ENCODE measurements around the gene FBXW4. TPM values are rescaled to one million over a fixed set of nuclear protein-coding genes. Genes with fewer than 3 reads are reported as not detected.

FBXW4 gene
- total RNA-seq (2014; rRNA removed; shearing (Covaris generic); ENCODE audit: low replicate concordance): 13.8 and 25.4 TPM in 2 replicates

DNA sequence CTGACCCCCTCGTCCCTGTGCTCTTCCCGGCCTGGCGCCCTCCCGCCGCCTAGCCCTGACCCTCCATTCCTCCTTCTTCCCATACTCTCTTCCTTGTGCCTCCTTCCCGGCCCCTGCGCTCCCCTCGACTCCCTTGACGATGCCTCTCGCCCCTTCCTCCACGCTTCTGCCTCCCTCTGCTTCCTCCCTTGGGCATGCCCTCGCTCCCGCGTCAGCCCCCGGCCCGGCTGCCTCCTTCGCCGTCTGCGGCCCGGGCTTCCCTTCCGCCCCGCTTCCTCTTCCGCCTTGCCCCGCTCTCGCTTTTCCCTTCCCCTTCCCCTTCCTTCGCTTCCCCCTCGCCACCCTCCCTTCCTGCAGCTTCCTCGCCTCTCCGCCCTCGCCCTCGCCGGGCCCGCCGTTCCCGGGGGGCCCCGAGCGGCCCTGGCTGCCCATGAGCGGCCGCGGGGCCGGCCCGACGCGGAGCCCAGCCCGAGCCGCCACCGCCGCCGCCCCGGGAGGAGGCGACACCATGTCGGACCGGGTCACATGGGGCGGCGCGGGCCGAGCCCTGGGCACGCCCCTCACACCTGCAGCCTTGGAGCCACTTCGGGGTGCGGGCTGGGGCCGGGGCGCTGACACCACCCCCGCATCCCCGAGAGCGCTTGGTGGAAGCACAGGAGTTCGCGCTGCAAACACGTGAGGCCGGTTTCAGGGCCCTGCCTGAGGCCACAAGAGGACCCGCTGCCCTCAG is at the start of gene FBXW4:
FBXW4 (minus strand) TSS at position 497 of the 730 bp plus-strand sequence; CDS start at position 432, 65 bp downstream.
- Histone ChIP-seq H3K4me3 (peak within 1 kb of the TSS; percentile 81), H3K9me3 (no peaks in the 10 kb centered on the region), H3K36me3 (no peaks in the 10 kb centered on the region), H3K27me3 (no peaks in the 10 kb centered on the region)
- peak; percentile 58 for DNase-seq

DNA sequence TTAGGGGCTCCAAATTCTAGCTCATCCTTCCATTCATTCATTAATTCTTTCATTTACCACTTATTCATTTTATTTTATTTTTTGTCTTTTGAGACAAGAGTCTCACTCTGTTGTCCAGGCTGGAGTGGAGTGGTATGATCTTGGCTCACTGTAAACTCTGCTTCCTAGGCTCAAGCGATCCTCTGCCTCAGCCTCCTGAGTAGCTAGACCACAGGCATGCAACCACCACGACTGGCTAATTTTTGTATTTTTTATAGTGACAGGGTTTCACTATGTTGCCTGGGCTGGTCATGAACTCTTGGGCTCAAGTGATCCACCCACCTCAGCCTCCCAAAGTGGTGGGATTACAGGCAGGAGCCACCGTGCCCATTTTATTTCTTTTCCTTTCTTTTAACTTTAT is 49.3 kb upstream of the FBXW4 start:
- DNase-seq: no peak
- Histone ChIP-seq H3K4me3 (no peak overlapping the region), H3K27me3 (no peaks in the 10 kb centered on the region), H3K36me3 (no peaks in the 10 kb centered on the region), H3K9me3 (no peaks in the 10 kb centered on the region)

DNA sequence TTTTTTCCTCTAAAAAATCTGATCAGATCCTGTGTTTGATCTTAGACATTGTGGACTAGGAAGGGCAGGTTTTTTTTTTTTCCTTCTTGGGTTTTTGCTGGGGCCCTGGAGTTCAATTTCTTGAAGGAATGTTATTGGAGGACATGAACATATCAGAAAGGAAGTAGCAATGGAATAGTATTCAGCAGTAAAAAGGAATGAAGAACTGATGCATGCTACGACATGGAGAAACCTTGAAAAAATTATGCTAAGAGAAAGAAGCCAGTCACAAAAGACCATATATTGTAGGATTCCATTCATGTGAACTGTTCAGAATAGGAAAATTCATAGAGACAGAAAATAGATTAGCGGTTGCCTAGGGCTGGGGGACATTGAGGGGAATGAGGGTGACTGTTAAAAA is 47.0 kb upstream of the FBXW4 start:
- no peak overlapping the region for H3K4me3 ChIP-seq
- no peak for DNase-seq

GRCh38 chr10:101736666-101737065 is 41.7 kb upstream of the FBXW4 start:
- no peaks in the 10 kb centered on the region for H3K36me3 ChIP-seq
- no peaks in the 10 kb centered on the region for H3K9me3 ChIP-seq
- H3K27me3 ChIP-seq: no peaks in the 10 kb centered on the region; the same call in 1 of the 2 replicates
- H3K4me3 ChIP-seq: no peak overlapping the region
- no peak for DNase-seq

More for the DNA sequence above, 47.0 kb upstream of the FBXW4 start:
- no peaks in the 10 kb centered on the region for H3K36me3 ChIP-seq
- no peaks in the 10 kb centered on the region for H3K27me3 ChIP-seq
- H3K9me3 ChIP-seq: no peaks in the 10 kb centered on the region

- H3K9me3 ChIP-seq: no peaks in the 10 kb centered on the region
- no peak for DNase-seq
- H3K36me3 ChIP-seq: no peaks in the 10 kb centered on the region
- H3K4me3 ChIP-seq: no peak overlapping the region
- no peaks in the 10 kb centered on the region; the same call in 1 of the 2 replicates for H3K27me3 ChIP-seq
Observed at GRCh38 chr10:101732096-101732495, 37.1 kb upstream of the FBXW4 start.

GRCh38 chr10:101726115-101726387 is 31.1 kb upstream of the FBXW4 start:
- H3K27me3 ChIP-seq: no peaks in the 10 kb centered on the region
- no peaks in the 10 kb centered on the region for H3K9me3 ChIP-seq
- no peak for DNase-seq
- H3K4me3 ChIP-seq: no peak overlapping the region
- H3K36me3 ChIP-seq: no peaks in the 10 kb centered on the region

- no peak for DNase-seq
- H3K27me3 ChIP-seq: no peaks in the 10 kb centered on the region
- no peaks in the 10 kb centered on the region for H3K9me3 ChIP-seq
- H3K36me3 ChIP-seq: no peaks in the 10 kb centered on the region
- H3K4me3 ChIP-seq: no peak overlapping the region
Observed at GRCh38 chr10:101725296-101726114, 30.5 kb upstream of the FBXW4 start.

- no peak overlapping the region for H3K4me3 ChIP-seq
- DNase-seq: no peak
Observed at GRCh38 chr10:101724446-101724845, 29.5 kb upstream of the FBXW4 start.

DNA sequence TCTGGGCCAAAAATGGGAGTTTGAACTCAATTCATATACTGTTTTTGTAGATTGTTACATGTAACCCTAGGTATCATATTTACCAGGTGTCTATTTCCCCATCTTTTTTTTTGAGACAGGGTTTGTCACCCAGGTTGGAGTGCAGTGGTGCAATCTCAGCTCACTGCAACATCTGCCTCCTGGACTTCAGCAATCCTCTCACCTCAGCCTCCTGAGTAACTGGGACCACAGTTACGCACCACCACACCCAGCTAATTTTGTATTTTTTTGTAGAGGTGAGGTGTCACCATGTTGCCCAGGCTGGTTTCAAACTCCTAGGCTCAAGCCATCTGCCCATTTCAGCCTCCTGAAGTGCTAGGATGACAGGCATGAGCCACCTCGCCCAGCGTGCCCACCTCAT is 28.2 kb upstream of the FBXW4 start:
- Histone ChIP-seq H3K36me3 (no peaks in the 10 kb centered on the region), H3K27me3 (no peaks in the 10 kb centered on the region; the same call in 1 of the 2 replicates), H3K4me3 (no peak overlapping the region), H3K9me3 (no peaks in the 10 kb centered on the region)
- DNase-seq: no peak

More at GRCh38 chr10:101724446-101724845, 29.5 kb upstream of the FBXW4 start:
- Histone ChIP-seq H3K36me3 (no peaks in the 10 kb centered on the region), H3K9me3 (no peaks in the 10 kb centered on the region), H3K27me3 (no peaks in the 10 kb centered on the region; the same call in 1 of the 2 replicates)

DNA sequence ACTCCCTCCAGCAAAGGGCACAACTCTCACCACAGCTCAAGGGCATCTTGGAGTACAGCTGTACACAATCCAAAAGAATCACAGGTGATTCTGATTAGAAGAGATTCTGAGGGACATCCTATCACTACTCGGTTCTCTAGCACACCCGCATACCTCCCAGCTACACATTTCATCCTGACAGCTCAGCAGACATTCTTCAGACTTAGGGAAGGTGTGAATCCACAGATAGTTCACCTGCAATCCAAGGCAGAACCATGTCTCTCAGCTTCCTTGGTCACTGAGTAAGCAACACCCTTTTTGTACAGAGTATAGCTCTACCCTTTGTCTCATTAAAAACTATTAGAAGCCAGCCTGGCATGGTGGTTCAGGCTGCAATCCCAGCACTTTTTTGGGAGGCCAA is 26.8 kb upstream of the FBXW4 start:
- no peak for DNase-seq
- Histone ChIP-seq H3K36me3 (no peaks in the 10 kb centered on the region), H3K27me3 (no peaks in the 10 kb centered on the region; the same call in 1 of the 2 replicates), H3K9me3 (no peaks in the 10 kb centered on the region), H3K4me3 (no peak overlapping the region)

- H3K27me3 ChIP-seq: no peaks in the 10 kb centered on the region; the same call in 1 of the 2 replicates
- H3K4me3 ChIP-seq: no peak overlapping the region
- no peaks in the 10 kb centered on the region for H3K9me3 ChIP-seq
- DNase-seq: no peak
- H3K36me3 ChIP-seq: no peaks in the 10 kb centered on the region
Observed at GRCh38 chr10:101720606-101721230, 25.7 kb upstream of the FBXW4 start.

- no peak for DNase-seq
- Histone ChIP-seq H3K36me3 (no peaks in the 10 kb centered on the region), H3K4me3 (no peak overlapping the region), H3K27me3 (no peaks in the 10 kb centered on the region; the same call in 1 of the 2 replicates), H3K9me3 (no peaks in the 10 kb centered on the region)
Observed at GRCh38 chr10:101718690-101719275, 23.8 kb upstream of the FBXW4 start.

DNA sequence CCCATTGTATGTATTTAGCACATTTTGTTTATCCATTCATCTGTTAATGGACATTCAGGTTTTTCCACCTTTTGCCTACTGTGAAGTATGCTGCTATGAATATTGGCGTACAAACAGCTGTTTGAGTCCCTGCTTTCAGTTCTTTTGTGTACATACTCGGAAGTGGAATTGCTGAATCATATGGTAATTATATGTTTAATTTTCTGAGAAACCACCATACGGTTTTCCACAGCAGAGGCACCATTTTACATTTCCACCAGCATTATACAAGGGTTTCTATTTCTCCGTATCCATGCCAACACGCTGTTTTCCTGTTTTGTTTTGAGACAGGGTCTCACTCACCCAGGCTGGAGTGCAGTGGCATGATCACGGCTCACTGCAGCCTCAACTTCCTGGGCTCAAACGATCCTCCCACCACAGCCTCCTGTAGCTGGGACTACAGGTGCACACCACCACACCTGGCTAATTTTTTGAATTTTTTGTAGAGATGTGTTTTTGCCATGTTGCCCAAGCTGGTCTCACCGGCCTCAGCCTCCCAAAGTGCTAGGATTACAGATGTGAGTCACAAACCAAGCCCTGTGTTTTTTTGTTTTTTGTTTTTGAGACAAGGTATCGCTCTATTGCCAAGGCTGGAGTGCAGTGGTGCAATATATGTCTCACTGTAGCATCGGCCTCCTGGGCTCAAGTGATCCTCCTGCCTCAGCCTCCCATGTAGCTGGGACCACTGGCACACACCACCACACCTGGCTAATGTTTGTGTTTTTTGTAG is 22.1 kb upstream of the FBXW4 start:
- no peaks in the 10 kb centered on the region for H3K9me3 ChIP-seq
- DNase-seq: no peak
- H3K36me3 ChIP-seq: no peaks in the 10 kb centered on the region
- H3K27me3 ChIP-seq: no peaks in the 10 kb centered on the region; the same call in 1 of the 2 replicates
- H3K4me3 ChIP-seq: no peak overlapping the region

DNA sequence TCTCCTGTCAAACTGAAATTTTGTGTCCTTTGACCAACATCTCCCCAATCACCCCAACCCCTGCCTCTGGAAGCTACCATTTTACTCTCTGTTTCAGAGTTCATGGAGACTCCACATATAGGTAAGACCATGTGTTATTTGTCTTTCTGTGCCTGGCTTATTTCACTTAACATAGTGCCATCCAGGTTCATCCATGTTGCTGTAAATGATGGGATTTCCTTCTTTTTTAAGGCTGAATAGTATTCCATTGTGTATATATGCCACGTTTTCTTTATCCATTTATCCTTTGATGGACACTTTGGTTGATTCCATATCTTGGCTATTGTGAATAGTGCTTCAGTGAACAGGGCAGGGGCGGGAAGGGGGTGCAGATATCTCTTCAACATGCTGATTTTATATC is 18.0 kb upstream of the FBXW4 start:
- Histone ChIP-seq H3K27me3 (peaks cover 4% of the 10 kb centered on the region; the same call in 1 of the 2 replicates), H3K36me3 (no peaks in the 10 kb centered on the region), H3K9me3 (no peaks in the 10 kb centered on the region), H3K4me3 (no peak overlapping the region)
- DNase-seq: no peak

GRCh38 chr10:101710793-101711192 is 15.8 kb upstream of the FBXW4 start:
- DNase-seq: no peak
- Histone ChIP-seq H3K27me3 (peaks cover 6% of the 10 kb centered on the region), H3K9me3 (no peaks in the 10 kb centered on the region), H3K4me3 (no peak overlapping the region), H3K36me3 (no peaks in the 10 kb centered on the region)

GRCh38 chr10:101710059-101710695 is 15.2 kb upstream of the FBXW4 start:
- no peaks in the 10 kb centered on the region for H3K36me3 ChIP-seq
- DNase-seq: no peak
- no peak overlapping the region for H3K4me3 ChIP-seq
- peaks cover 6% of the 10 kb centered on the region for H3K27me3 ChIP-seq
- H3K9me3 ChIP-seq: no peaks in the 10 kb centered on the region

Data from MG63 (cell line).